GM06990 (cell line): ENCODE measurements around the gene FMN1.
A peak's percentile ranks its signal among the peaks of the same experiment; 100 is the strongest.

Experiments used
- DNase-seq: peaks from one replicate; pipeline ENCODE4 v3.0.0-alpha.2; 2011; ENCODE audit not compliant: insufficient read length; ENCODE audit errors: extremely low read depth
- H3K27me3 ChIP-seq: replicated peaks from 2 replicates; pipeline ENCODE4 v1.6.0; 2011; ENCODE audit warnings: low read length; ENCODE audit not compliant: control insufficient read depth, insufficient read depth
- H3K36me3 ChIP-seq: 2 replicates; pipeline ENCODE4 v1.5.1; 2011; ENCODE audit warnings: low read length; ENCODE audit not compliant: control insufficient read depth, insufficient read depth
- H3K4me3 ChIP-seq: replicated peaks from 2 replicates; pipeline ENCODE4 v1.5.1; 2011; ENCODE audit warnings: low read depth, mild to moderate bottlenecking, control low read depth, low read length
- TF ChIP-seq, protein P1 (sequence below): IDR thresholded peaks from 2 replicates; pipeline ENCODE4 v1.5.1; 2011; ENCODE audit warnings: low read length, control low read depth, mild to moderate bottlenecking, inconsistent platforms; ENCODE audit not compliant: insufficient read depth, poor library complexity, severe bottlenecking

Gene FMN1

DNA sequence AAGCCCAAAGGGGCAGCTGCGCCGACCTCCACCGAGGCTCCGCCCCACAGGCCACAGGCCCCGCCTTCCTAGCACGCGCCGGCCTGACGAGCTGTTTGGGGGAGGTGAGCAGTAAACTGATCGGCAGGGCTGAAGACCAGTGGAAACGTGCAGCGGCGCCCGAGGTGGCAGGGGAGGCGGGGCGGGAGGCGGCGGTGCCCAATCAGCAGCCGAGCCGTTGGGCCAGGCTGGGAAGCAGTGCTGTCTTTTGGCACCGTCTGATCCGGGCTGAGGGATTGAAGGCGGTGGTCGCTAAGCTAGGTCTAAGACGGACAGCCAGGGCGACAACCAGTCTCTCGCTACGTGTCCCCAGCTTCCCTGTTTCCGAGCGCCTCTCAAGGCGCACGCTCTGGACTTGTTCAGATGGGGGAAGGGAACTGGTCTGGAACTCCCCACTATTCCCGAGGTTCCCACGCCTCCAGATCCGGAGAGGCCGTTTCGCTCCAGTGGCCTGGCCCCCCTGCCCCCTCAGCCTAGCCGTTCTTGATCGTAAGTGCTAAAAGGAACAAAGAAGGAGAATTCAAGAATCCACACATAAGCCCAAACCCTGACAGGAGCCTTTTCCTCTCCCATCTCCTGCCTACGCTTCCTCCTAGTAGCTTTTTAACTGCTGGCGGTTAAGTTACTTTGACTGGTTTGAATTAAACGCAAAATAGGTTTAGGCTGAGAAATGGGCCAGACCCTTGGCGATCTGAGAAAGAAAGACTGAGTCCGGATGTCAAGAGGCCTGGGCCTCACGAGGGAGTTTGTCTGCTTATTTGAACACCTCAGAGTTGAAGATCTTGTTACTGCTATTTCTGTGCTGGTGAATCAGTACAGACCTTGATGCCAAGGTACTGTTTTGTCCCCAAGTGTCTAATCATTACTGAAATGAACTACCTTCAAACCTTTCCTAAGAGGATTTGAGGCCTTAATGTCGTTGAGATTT, at the start of gene FMN1:
Gene FMN1, minus strand, starts transcription at position 11 of the 967 bp plus-strand sequence. CDS start 39,800 bp downstream, outside the sequence.
- TF ChIP-seq, protein P1, sequence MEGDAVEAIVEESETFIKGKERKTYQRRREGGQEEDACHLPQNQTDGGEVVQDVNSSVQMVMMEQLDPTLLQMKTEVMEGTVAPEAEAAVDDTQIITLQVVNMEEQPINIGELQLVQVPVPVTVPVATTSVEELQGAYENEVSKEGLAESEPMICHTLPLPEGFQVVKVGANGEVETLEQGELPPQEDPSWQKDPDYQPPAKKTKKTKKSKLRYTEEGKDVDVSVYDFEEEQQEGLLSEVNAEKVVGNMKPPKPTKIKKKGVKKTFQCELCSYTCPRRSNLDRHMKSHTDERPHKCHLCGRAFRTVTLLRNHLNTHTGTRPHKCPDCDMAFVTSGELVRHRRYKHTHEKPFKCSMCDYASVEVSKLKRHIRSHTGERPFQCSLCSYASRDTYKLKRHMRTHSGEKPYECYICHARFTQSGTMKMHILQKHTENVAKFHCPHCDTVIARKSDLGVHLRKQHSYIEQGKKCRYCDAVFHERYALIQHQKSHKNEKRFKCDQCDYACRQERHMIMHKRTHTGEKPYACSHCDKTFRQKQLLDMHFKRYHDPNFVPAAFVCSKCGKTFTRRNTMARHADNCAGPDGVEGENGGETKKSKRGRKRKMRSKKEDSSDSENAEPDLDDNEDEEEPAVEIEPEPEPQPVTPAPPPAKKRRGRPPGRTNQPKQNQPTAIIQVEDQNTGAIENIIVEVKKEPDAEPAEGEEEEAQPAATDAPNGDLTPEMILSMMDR, result no peak
- DNase-seq, result peak; percentile 92
- Histone ChIP-seq H3K36me3 (no peaks in the 10 kb centered on the region), H3K4me3 (no peak within 1 kb of the TSS), H3K27me3 (no peaks in the 10 kb centered on the region; the same call in none of the 2 replicates)

- Histone ChIP-seq H3K4me3 (no peak overlapping the region), H3K27me3 (no peaks in the 10 kb centered on the region; the same call in 1 of the 2 replicates), H3K36me3 (no peaks in the 10 kb centered on the region)
- no peak for DNase-seq
- TF ChIP-seq, protein P1, result no peak
Measured at GRCh38 chr15:33243869-33244268, 49.4 kb upstream of the FMN1 start.

DNA sequence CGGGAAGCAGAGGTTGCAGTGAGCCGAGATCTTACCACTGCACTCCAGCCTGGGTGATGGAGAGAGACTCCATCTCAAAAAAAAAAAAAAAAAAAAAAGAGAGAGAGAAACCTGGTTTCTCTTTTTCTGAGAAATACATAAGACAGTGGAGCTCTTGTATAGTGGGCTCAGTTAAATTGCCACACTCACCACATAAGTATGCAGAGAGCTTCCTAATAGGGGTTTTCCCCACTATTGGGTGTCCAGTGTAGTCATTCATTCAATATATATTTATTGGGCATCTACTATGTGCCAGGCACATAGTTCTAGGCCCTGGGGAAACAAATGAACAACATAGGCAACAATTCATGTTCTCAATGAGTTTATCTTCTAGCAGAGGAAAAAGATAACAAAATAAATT, 48.9 kb upstream of the FMN1 start:
- TF ChIP-seq, protein P1, result no peak
- no peak for DNase-seq
- Histone ChIP-seq H3K4me3 (no peak overlapping the region), H3K36me3 (no peaks in the 10 kb centered on the region), H3K27me3 (no peaks in the 10 kb centered on the region; the same call in 1 of the 2 replicates)

GRCh38 chr15:33242669-33243191, 48.2 kb upstream of the FMN1 start:
- no peak for DNase-seq
- TF ChIP-seq, protein P1, result peak; percentile 57
- Histone ChIP-seq H3K36me3 (no peaks in the 10 kb centered on the region), H3K4me3 (no peak overlapping the region), H3K27me3 (no peaks in the 10 kb centered on the region; the same call in 1 of the 2 replicates)

DNA sequence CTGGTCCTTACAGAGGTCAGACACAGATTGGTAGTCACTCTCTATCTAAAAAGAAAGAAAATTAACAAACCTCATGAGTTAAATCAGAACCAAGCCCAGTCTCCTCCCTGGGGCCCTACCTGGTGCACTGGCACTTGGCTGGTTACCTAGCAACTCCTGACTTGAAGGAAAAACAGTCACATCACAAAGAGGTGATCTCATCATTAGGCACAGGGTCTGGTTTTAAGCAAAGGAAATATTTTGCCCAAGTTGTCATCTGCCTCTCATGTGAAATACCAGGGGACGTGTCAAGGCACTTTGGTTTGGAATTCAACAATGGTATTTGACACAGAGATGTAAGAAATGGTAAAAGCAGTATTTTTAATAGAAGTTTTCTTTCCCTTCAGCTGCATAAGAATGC, 47.7 kb upstream of the FMN1 start:
- TF ChIP-seq, protein P1, result no peak
- Histone ChIP-seq H3K36me3 (no peaks in the 10 kb centered on the region), H3K4me3 (no peak overlapping the region), H3K27me3 (no peaks in the 10 kb centered on the region; the same call in 1 of the 2 replicates)
- DNase-seq, result no peak
